ENCODE measurements around the gene HSPA12A. TPM values are rescaled to one million over a fixed set of nuclear protein-coding genes. Genes with fewer than 3 reads are reported as not detected.

The HSPA12A gene
- total RNA-seq, 6 donors from 2014 or later: 4.2 to 11.6 (median 6.1) TPM

GRCh38 chr10:116761883-116762282 lies 19.5 kb upstream of the HSPA12A start:
- H3K4me1 ChIP-seq: no peaks in the 10 kb centered on the region
- 78 to 84% methylated on average over 5 of the region's 5 CpGs for WGBS, 2 donors
- H3K27ac ChIP-seq: no peak overlapping the region
- no peak overlapping the region for H3K4me3 ChIP-seq
- DNase-seq (no peak), ATAC-seq (ENCODE audit: low FRiP score in 2 of 2) (no peak)
- H3K27me3 ChIP-seq: no peaks in the 10 kb centered on the region
- H3K36me3 ChIP-seq: no peaks in the 10 kb centered on the region
- TF ChIP-seq CTCF (IDR thresholded peaks at IDR 0.05) (no peak), EP300 (IDR thresholded peaks at IDR 0.05) (no peak), POLR2A (IDR thresholded peaks at IDR 0.05) (no peak), POLR2AphosphoS5 (IDR thresholded peaks at IDR 0.05) (no peak)
- H3K9me3 ChIP-seq: no peaks in the 10 kb centered on the region

- H3K36me3 ChIP-seq: no peaks in the 10 kb centered on the region
- H3K4me1 ChIP-seq: peaks cover 0 to 2% (median 0%) of the 10 kb centered on the region in 4 donors
- no peak for ATAC-seq (ENCODE audit: low FRiP score in 2 of 2)
- H3K27ac ChIP-seq: no peak overlapping the region
- H3K27me3 ChIP-seq: no peaks in the 10 kb centered on the region
- no peak for TF ChIP-seq EP300 (IDR thresholded peaks at IDR 0.05)
- no peak for TF ChIP-seq POLR2AphosphoS5 (IDR thresholded peaks at IDR 0.05)
- TF ChIP-seq POLR2A (IDR thresholded peaks at IDR 0.05): no peak
- no peak for TF ChIP-seq CTCF (IDR thresholded peaks at IDR 0.05)
- 81 to 86% methylated on average over 8 of the region's 8 CpGs for WGBS, 2 donors
- H3K4me3 ChIP-seq: no peak overlapping the region
- no peaks in the 10 kb centered on the region for H3K9me3 ChIP-seq
- DNase-seq: no peak
These were observed 18.6 kb upstream of the HSPA12A start for GRCh38 chr10:116760919-116761318.

- no peaks in the 10 kb centered on the region for H3K27me3 ChIP-seq
- TF ChIP-seq POLR2A (IDR thresholded peaks at IDR 0.05) (no peak), EP300 (IDR thresholded peaks at IDR 0.05) (no peak), POLR2AphosphoS5 (IDR thresholded peaks at IDR 0.05) (no peak), CTCF (IDR thresholded peaks at IDR 0.05) (no peak)
- no peak overlapping the region for H3K4me3 ChIP-seq
- no peaks in the 10 kb centered on the region for H3K36me3 ChIP-seq
- peaks cover 0 to 2% (median 0%) of the 10 kb centered on the region in 4 donors for H3K4me1 ChIP-seq
- no peak overlapping the region for H3K27ac ChIP-seq
- ATAC-seq (ENCODE audit: low FRiP score in 2 of 2) (no peak), DNase-seq (no peak)
- no peaks in the 10 kb centered on the region for H3K9me3 ChIP-seq
- 78 to 82% methylated on average over 10 of the region's 10 CpGs for WGBS, 2 donors
These were observed 14.9 kb upstream of the HSPA12A start for GRCh38 chr10:116757246-116757645.

GRCh38 chr10:116756277-116756676 lies 13.9 kb upstream of the HSPA12A start:
- Histone ChIP-seq H3K36me3 (no peaks in the 10 kb centered on the region), H3K9me3 (no peaks in the 10 kb centered on the region), H3K27ac (no peak overlapping the region), H3K27me3 (no peaks in the 10 kb centered on the region), H3K4me1 (peaks cover 0 to 2% (median 0%) of the 10 kb centered on the region in 4 donors), H3K4me3 (no peak overlapping the region)
- 52 to 57% methylated on average over 5 to 8 of the region's 8 CpGs for WGBS, 2 donors
- TF ChIP-seq POLR2AphosphoS5 (IDR thresholded peaks at IDR 0.05) (no peak), POLR2A (IDR thresholded peaks at IDR 0.05) (no peak), EP300 (IDR thresholded peaks at IDR 0.05) (no peak), CTCF (IDR thresholded peaks at IDR 0.05) (no peak)
- ATAC-seq (ENCODE audit: low FRiP score in 2 of 2) (peak; percentile 52 to 64), DNase-seq (peak in 1 of 2 donors; percentile 76)

- Histone ChIP-seq H3K4me3 (no peak overlapping the region), H3K9me3 (no peaks in the 10 kb centered on the region), H3K27ac (no peak overlapping the region), H3K36me3 (no peaks in the 10 kb centered on the region), H3K27me3 (no peaks in the 10 kb centered on the region), H3K4me1 (peaks cover 0 to 2% (median 0%) of the 10 kb centered on the region in 4 donors)
- TF ChIP-seq POLR2AphosphoS5 (IDR thresholded peaks at IDR 0.05) (no peak), EP300 (IDR thresholded peaks at IDR 0.05) (no peak), POLR2A (IDR thresholded peaks at IDR 0.05) (no peak), CTCF (IDR thresholded peaks at IDR 0.05) (no peak)
- peak in 1 of 2 donors; percentile 40 for DNase-seq
- ATAC-seq (ENCODE audit: low FRiP score in 2 of 2): peak in 1 of 2 donors; percentile 24
- WGBS, 2 donors: 55 to 66% methylated on average over 5 to 8 of the region's 8 CpGs
These were observed 11.4 kb upstream of the HSPA12A start for GRCh38 chr10:116753759-116754158.

Data from upper lobe of left lung (tissue), 6 donors.